ENCODE measurements around the gene EMC1. TPM values are rescaled to one million over a fixed set of nuclear protein-coding genes. Genes with fewer than 3 reads are reported as not detected.
"Not testable (repeated sequence)": the region's sequence is repeated elsewhere in the genome, so short reads cannot be mapped to it uniquely, and the experiment has no call there.

EMC1 gene
- total and polyA plus RNA-seq, 2 donors (not counting 1 experiment from before 2014, with no cell fraction given), result 25.8 to 45.5 TPM

DNA sequence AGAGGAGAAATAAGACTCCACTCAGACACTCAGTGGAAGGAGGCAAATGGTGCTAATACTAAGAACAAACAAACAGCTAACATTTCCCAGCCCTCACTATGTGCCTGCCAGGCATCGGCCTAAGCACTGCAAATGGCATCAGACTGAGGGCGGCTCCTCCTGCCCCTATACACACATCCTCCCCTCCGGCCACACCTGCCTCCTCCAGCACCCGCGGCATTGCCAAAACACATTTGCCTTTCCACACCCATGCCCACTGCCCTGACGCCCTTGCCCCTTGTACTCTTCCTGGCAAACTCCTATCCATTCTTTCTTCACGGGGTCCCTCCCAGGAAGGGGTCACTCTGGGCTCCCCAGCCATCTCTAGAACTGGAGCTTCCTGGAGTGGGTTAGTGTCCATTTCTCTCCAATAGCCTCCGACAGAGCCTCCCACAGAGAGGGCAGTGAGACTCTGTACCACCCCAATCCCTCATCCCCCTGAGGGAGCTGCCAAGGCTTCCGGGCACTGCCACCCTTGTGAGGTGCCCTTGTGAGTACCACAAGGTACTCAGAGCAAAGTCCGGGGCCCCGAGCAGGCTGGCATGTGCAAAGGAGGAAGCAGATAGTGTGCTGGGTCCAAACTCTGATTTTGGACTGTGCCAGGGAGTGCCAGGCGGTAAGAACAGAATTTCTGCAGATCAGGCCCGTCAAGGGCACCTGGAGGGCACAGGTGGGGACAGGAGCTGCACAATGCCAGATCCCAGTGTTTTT is 36.3 kb upstream of the EMC1 start:
- POLR2A ChIA-PET, result no interaction called here
- H3K9me3 Mint-ChIP-seq (ENCODE audit: insufficient read depth), result no peaks in the 10 kb centered on the region
- CTCF ChIA-PET, result interaction anchor here (1.1 kb wide), 1 partner anchor 25 kb away, joined by 3 read pairs; the partner anchor contains the start of gene SLC66A1
- Histone ChIP-seq H3K27ac (ENCODE audit: low read length in 2 of 2) (no peak overlapping the region), H3K79me2 (ENCODE audit: control insufficient read depth, insufficient read depth, low read length) (no peaks in the 10 kb centered on the region), H3K4me3 (ENCODE audit: control extremely low read depth in 1 of 5, extremely low read depth in 1 of 5, insufficient read depth in 1 of 5, low read depth in 2 of 5, low read length in 4 of 5) (no peak overlapping the region), H3K36me3 (replicated peaks in 1 of 2; ENCODE audit: control extremely low read depth in 1 of 2, control insufficient read depth in 1 of 2, extremely low read depth in 1 of 2, insufficient read depth in 2 of 2, low read length in 1 of 2) (no peaks in the 10 kb centered on the region), H3K9ac (ENCODE audit: low read length) (no peak overlapping the region), H3K4me2 (replicated peaks; ENCODE audit: low read depth, low read length, poor library complexity, severe bottlenecking) (no peak overlapping the region), H3K27me3 (replicated peaks in 1 of 4; ENCODE audit: control extremely low read depth in 1 of 4, control insufficient read depth in 3 of 4, insufficient read depth in 4 of 4, low read length in 3 of 4) (peaks cover 0 to 8% (median 4%) of the 10 kb centered on the region in 4 experiments), H2AFZ (ENCODE audit: insufficient read depth, low read depth, low read length, poor library complexity, severe bottlenecking) (no peak overlapping the region), H3K9me3 (ENCODE audit: control extremely low read depth in 1 of 3, control insufficient read depth in 2 of 3, insufficient read depth in 1 of 3, low read length in 2 of 3) (peaks cover 0 to 19% (median 0%) of the 10 kb centered on the region in 3 donors), H4K20me1 (ENCODE audit: control insufficient read depth, insufficient read depth, low read length, poor library complexity, severe bottlenecking) (no peaks in the 10 kb centered on the region), H3K4me1 (ENCODE audit: control insufficient read depth in 2 of 2, insufficient read depth in 2 of 2, low read length in 2 of 2) (peaks cover 5 to 6% of the 10 kb centered on the region in 2 donors)
- ATAC-seq (ENCODE audit: low read depth) (no peak), DNase-seq (no peak)
- TF ChIP-seq EZH2 (IDR thresholded peaks at IDR 0.05; ENCODE audit: borderline replicate concordance, insufficient read depth, low read depth, low read length, poor library complexity, severe bottlenecking), result no peak
- TF ChIP-seq, protein P1, sequence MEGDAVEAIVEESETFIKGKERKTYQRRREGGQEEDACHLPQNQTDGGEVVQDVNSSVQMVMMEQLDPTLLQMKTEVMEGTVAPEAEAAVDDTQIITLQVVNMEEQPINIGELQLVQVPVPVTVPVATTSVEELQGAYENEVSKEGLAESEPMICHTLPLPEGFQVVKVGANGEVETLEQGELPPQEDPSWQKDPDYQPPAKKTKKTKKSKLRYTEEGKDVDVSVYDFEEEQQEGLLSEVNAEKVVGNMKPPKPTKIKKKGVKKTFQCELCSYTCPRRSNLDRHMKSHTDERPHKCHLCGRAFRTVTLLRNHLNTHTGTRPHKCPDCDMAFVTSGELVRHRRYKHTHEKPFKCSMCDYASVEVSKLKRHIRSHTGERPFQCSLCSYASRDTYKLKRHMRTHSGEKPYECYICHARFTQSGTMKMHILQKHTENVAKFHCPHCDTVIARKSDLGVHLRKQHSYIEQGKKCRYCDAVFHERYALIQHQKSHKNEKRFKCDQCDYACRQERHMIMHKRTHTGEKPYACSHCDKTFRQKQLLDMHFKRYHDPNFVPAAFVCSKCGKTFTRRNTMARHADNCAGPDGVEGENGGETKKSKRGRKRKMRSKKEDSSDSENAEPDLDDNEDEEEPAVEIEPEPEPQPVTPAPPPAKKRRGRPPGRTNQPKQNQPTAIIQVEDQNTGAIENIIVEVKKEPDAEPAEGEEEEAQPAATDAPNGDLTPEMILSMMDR (IDR thresholded peaks at IDR 0.05), result no peak
- H3K4me1 Mint-ChIP-seq, result peaks cover 7% of the 10 kb centered on the region
- peak overlapping the region; percentile 75 for H3K4me3 Mint-ChIP-seq
- H3K27me3 Mint-ChIP-seq, result peaks cover 12% of the 10 kb centered on the region
- WGBS (ENCODE audit: insufficient coverage), result 95% methylated on average over 12 of the region's 13 CpGs
- intact Hi-C loops (cut with micrococcal nuclease), result loop anchor here (1.0 kb wide), 1 partner anchor 25 kb away; the partner anchor contains the start of genes AKR7A2 and SLC66A1
- peak overlapping the region; percentile 37 for H3K27ac Mint-ChIP-seq

DNA sequence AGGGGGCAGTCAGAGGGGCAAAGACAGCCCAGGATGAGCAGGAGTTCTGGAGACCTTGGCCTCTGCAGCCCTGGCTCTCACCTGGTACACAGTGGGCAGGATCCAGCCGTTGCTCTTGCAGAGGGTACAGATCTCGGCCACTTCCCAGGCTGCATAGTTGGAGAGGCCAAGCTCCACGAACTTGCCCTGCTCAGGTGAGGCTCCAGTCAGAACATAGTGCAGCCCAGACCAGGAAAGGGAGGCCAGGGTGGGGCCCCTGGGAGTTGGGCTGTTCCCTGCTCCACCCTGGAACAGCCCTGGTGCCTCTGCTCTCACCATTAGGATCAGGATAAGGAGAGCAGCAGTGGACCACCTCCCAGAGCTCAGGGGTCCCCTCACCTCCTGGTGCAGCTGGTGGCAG is 34.5 kb upstream of the EMC1 start:
- CTCF ChIA-PET; H3K4me2 ChIP-seq (replicated peaks; ENCODE audit: low read depth, low read length, poor library complexity, severe bottlenecking); H3K4me1 Mint-ChIP-seq; H3K27ac Mint-ChIP-seq; H3K27me3 ChIP-seq (replicated peaks in 1 of 4; ENCODE audit: control extremely low read depth in 1 of 4, control insufficient read depth in 3 of 4, insufficient read depth in 4 of 4, low read length in 3 of 4); H3K9ac ChIP-seq (ENCODE audit: low read length); H2AFZ ChIP-seq (ENCODE audit: insufficient read depth, low read depth, low read length, poor library complexity, severe bottlenecking); H3K36me3 ChIP-seq (replicated peaks in 1 of 2; ENCODE audit: control extremely low read depth in 1 of 2, control insufficient read depth in 1 of 2, extremely low read depth in 1 of 2, insufficient read depth in 2 of 2, low read length in 1 of 2); H3K4me3 Mint-ChIP-seq; POLR2A ChIA-PET; H3K4me3 ChIP-seq (ENCODE audit: control extremely low read depth in 1 of 5, extremely low read depth in 1 of 5, insufficient read depth in 1 of 5, low read depth in 2 of 5, low read length in 4 of 5); H3K79me2 ChIP-seq (ENCODE audit: control insufficient read depth, insufficient read depth, low read length); H3K4me1 ChIP-seq (ENCODE audit: control insufficient read depth in 2 of 2, insufficient read depth in 2 of 2, low read length in 2 of 2); H3K27ac ChIP-seq (ENCODE audit: low read length in 2 of 2); H4K20me1 ChIP-seq (ENCODE audit: control insufficient read depth, insufficient read depth, low read length, poor library complexity, severe bottlenecking); intact Hi-C loops (cut with micrococcal nuclease); H3K9me3 ChIP-seq (ENCODE audit: control extremely low read depth in 1 of 3, control insufficient read depth in 2 of 3, insufficient read depth in 1 of 3, low read length in 2 of 3); ATAC-seq (ENCODE audit: low read depth); DNase-seq; H3K9me3 Mint-ChIP-seq (ENCODE audit: insufficient read depth): not testable (repeated sequence)
- 88% methylated on average over 3 of the region's 3 CpGs for WGBS (ENCODE audit: insufficient coverage)
- H3K27me3 Mint-ChIP-seq, result peaks cover 12% of the 10 kb centered on the region

DNA sequence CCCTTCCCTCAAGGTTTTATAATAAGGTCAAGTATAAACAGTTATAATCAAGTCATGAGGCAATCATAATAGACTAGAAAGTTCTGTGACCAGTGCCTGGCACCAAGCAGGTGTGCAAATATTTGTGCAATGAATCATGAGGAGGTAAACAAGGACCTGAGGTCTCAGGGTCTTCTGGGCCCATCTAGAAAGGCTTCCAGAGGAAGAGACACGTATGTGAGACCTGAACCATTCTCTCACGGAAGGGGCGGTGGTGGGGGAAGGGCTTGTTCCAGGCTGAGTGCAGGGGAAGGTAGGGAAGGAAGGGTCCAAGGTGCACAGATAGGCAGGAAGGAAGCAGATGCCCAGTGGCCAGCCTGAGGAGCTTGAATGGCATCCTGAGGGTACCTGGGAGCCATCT is 34.0 kb upstream of the EMC1 start:
- WGBS (ENCODE audit: insufficient coverage), result no CpG with 5 or more reads among the region's 3 CpGs

More for the DNA sequence above, 34.0 kb upstream of the EMC1 start:
- H3K27me3 ChIP-seq (replicated peaks in 1 of 4; ENCODE audit: control extremely low read depth in 1 of 4, control insufficient read depth in 3 of 4, insufficient read depth in 4 of 4, low read length in 3 of 4); H3K4me3 ChIP-seq (ENCODE audit: control extremely low read depth in 1 of 5, extremely low read depth in 1 of 5, insufficient read depth in 1 of 5, low read depth in 2 of 5, low read length in 4 of 5); intact Hi-C loops (cut with micrococcal nuclease); H3K4me1 Mint-ChIP-seq; H2AFZ ChIP-seq (ENCODE audit: insufficient read depth, low read depth, low read length, poor library complexity, severe bottlenecking); H3K27ac ChIP-seq (ENCODE audit: low read length in 2 of 2); POLR2A ChIA-PET; H3K4me3 Mint-ChIP-seq; DNase-seq; H4K20me1 ChIP-seq (ENCODE audit: control insufficient read depth, insufficient read depth, low read length, poor library complexity, severe bottlenecking); H3K4me2 ChIP-seq (replicated peaks; ENCODE audit: low read depth, low read length, poor library complexity, severe bottlenecking); H3K79me2 ChIP-seq (ENCODE audit: control insufficient read depth, insufficient read depth, low read length); H3K9me3 ChIP-seq (ENCODE audit: control extremely low read depth in 1 of 3, control insufficient read depth in 2 of 3, insufficient read depth in 1 of 3, low read length in 2 of 3); H3K4me1 ChIP-seq (ENCODE audit: control insufficient read depth in 2 of 2, insufficient read depth in 2 of 2, low read length in 2 of 2); ATAC-seq (ENCODE audit: low read depth); H3K9ac ChIP-seq (ENCODE audit: low read length); H3K27ac Mint-ChIP-seq; H3K36me3 ChIP-seq (replicated peaks in 1 of 2; ENCODE audit: control extremely low read depth in 1 of 2, control insufficient read depth in 1 of 2, extremely low read depth in 1 of 2, insufficient read depth in 2 of 2, low read length in 1 of 2); CTCF ChIA-PET; H3K9me3 Mint-ChIP-seq (ENCODE audit: insufficient read depth): not testable (repeated sequence)
- H3K27me3 Mint-ChIP-seq, result peaks cover 12% of the 10 kb centered on the region

Data from B cell (primary cell).